ENCODE measurements around the gene GNA15.

Gene GNA15

GRCh38 chr19:3149089-3149488 lies 13.3 kb downstream of the GNA15 start:
- TF ChIP-seq, protein P1, sequence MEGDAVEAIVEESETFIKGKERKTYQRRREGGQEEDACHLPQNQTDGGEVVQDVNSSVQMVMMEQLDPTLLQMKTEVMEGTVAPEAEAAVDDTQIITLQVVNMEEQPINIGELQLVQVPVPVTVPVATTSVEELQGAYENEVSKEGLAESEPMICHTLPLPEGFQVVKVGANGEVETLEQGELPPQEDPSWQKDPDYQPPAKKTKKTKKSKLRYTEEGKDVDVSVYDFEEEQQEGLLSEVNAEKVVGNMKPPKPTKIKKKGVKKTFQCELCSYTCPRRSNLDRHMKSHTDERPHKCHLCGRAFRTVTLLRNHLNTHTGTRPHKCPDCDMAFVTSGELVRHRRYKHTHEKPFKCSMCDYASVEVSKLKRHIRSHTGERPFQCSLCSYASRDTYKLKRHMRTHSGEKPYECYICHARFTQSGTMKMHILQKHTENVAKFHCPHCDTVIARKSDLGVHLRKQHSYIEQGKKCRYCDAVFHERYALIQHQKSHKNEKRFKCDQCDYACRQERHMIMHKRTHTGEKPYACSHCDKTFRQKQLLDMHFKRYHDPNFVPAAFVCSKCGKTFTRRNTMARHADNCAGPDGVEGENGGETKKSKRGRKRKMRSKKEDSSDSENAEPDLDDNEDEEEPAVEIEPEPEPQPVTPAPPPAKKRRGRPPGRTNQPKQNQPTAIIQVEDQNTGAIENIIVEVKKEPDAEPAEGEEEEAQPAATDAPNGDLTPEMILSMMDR (IDR thresholded peaks at IDR 0.05), result no peak

- TF ChIP-seq, protein P1 (IDR thresholded peaks at IDR 0.05), result no peak
Measured at GRCh38 chr19:3149526-3150505, 14.0 kb downstream of the GNA15 start.

DNA sequence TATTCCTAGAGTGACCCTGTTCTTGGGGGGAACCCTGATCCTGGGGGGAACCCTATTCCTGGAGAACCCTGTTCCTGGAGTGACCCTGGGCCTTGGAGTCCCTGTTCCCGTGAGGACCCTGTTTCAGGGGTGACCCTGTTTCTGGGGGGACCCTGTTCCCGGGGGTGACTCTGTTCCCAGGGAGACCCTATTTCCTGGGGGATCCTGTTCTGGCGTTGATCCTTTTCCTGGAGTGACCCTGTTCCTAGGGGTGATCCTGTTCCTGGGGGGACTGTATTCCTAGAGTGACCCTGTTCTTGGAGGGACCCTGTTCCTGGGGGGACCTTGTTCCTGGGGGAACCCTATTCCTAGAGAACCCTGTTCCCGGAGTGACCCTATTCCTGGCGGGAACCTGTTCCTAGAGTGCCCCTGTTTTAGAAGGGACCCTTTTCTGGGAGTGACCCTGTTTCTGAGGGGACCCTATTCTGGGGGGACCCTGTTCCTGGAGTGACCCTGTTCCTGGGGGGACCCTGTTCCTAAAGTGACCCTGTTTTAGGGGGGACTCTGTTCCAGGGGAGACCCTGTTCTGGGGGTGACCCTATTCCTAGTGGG lies 15.0 kb downstream of the GNA15 start:
- TF ChIP-seq, protein P1 (IDR thresholded peaks at IDR 0.05), result no peak

DNA sequence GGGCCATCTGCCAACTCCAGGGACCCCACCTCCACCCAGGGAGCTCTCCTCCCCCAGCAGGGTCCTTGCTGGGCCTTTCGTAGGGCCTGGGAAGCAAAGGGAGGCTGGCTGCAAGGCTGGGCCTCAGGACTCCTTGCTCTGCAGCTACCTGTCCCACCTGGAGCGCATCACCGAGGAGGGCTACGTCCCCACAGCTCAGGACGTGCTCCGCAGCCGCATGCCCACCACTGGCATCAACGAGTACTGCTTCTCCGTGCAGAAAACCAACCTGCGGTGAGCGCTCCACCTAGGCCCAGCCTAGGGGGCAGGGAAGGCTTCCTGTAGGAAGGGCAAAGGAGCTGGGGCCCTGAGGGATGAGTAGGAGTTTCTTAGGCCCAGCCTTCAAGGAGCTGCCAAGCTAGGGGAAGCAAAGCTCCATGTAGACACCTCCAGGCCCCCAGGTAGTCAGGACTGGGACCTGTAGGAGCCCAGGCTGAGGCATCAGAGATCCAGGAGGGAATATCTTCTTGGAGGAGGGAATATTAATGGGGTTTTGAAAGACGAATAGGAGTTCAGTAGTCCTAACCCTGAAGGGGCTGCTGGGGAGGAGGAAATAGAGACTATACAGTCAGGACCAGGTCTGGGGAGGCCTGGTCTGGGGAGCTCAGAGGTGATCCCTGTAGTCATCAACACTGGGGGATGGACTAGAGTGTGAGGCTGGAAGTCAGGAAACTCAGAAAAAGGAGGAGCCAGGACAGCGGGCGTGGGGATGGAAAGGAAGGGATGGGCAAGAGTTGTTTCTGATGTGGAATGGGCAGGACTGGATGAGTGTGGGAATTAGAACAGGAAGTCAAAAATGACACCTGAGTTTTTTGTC lies 16.0 kb downstream of the GNA15 start:
- TF ChIP-seq, protein P1 (IDR thresholded peaks at IDR 0.05), result no peak

DNA sequence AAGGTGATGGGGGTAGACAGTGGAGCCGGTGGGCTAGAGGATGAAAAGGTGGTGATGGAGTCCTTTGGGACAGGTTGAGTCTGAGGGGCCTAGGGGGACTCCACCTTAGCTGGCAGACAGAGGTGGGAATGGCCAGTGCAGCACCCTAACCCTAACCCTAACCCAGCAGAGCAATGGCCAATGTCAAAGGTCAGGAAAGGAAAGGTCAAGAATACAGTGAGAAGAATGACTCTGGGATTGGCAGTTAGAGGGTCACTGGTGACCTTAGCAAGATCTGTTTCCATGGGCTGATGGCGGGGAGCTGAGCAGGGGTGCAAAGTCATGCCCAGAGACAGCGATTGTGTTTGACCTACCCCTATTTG lies 16.6 kb downstream of the GNA15 start:
- TF ChIP-seq, protein P1 (IDR thresholded peaks at IDR 0.05), result no peak

- TF ChIP-seq, protein P1 (IDR thresholded peaks at IDR 0.05), result no peak
Measured at GRCh38 chr19:3153286-3154230, 17.7 kb downstream of the GNA15 start.
